Daoy (cell line): Measurements from ENCODE around the gene ARAP2. TPM values are rescaled to one million over a fixed set of nuclear protein-coding genes. Genes with fewer than 3 reads are reported as not detected.

Experiments
- DNase-seq: peaks from one replicate; pipeline ENCODE4 v3.0.0-alpha.2; 2015; ENCODE audit warnings: low read depth
- total RNA-seq: library from RNA; depleted of rRNA; stranded (reverse); fragments of >200 nt; shearing (Covaris generic); gene quantifications from 2 replicates; pipeline ENCODE4 v1.2.3, GENCODE V29; 2014

ARAP2 gene
- total RNA-seq, 1 experiment from 2014 or later: 0.97 TPM

DNA sequence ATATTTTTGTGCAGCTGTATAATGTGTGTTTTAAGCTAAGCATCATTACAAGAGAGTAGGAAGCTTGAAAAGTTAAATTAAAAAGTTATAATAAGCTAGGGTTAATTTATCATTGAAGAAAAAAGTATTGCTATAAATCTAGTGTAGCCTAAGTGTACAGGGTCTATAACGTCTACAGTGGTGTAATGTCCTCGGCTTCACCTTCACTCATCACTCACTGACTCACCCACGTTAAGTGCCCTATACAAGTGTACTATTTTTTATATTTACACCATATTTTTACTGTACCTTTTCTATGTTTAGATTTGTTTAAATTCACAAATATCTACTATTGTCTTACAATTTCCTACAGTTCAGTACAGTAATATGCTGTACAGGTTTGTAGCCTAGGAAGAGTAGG is 23.5 kb downstream of the ARAP2 start:
- DNase-seq: no peak

DNA sequence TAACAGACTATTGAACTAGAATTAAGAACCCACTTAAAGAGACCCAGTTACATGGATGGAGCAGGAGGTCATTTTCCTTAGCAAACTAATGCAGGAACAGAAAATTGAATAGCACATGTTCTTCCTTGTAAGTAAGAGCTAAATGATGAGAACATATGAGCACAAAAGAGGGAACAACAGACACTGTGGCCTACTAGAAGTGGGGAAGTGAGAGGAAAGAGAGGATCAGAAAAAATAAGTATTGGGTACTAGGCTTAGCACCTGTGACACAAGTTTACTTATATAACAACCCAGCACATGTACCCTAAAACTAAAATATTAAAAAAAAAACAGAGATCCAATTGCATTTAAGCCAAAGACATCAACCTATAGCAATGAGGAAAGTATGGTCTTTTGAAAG is 26.2 kb downstream of the ARAP2 start:
- DNase-seq: no peak

DNA sequence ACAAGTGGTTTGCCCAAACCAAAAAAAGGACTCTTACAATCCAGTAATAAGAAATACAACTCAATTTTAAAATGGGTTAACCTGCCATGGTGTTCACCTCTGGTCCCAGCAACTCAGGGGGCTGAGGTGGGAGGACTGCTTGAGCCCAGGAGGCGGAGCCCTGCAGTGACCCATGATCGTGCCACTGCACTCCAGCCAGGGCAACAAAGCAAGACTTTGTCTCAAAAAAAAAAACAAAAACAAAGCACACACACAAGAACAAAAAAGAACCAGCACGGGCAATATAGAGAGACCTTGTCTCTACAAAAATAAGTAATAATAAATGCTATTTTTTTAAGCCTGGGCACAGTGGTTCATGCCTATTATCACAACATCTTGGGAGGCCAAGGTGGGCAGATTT is 28.7 kb downstream of the ARAP2 start:
- no peak for DNase-seq

DNA sequence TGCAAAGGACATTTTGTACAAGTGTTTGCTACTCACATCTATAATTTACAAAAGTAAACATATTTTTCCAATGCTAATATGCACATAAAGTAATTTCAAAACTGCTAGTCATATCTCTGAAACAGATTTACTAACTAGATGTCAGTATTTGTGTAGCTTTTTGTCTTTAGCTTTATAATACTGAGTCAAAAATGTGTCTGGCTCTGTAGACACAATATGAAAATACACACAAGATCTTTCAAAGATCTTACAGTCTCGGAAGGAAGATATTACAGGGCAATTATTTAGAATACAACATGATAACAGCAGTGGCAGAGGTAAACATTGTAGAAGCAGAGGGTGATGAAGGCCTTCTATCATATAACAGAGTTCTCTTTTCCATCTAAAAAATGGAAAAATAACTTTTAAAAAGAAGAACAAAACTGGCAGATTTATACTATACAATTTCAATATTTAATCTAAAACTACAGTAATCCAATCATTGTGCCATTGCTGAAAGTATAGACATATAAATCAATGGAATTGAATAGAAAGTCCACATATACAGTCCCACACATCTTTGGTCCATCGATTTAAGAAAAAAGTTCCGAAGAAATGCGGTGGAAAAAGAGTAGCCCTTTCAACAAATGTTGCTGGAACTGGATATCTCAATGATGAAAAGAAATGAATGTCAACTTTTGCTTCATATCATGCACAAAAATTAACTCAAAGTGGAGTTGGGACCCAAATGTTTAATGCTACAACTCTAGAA is 29.4 kb downstream of the ARAP2 start:
- no peak for DNase-seq

DNA sequence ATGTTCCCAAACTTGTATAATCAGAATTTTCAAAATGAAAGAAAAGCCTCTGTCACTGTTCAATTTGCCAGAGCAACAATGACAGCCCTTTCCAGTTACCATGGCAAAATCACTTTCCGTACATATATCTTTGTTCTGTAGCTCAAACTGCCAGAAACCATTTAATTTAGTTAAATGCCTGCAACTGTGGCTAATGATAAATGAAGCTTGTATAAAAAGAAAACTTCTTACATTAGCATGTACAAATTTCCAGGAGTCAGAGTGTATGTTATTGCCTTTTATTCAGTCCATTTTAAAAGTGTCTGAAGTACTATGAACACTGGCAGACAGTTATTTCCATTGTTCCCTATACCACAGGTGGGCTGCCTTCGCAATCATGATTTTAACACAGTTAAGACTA is 30.3 kb downstream of the ARAP2 start:
- no peak for DNase-seq

DNA sequence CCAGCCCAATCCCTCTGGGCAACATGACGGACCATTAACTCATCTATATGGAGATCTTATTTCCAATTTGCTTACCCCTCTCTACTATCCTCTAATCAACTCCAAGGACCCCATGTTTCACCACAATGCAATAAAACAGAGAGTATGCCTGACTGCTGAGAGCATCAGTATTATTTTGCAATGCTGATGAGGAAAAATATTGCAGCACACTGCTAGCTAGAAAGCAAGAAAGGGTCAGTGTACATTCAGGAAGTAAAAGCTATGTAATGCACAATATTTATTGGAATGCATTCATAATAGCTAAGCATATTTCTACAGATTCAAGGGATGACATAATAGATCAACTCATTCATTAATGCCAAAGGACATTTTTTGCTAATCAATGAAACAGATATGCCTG is 33.2 kb downstream of the ARAP2 start:
- no peak for DNase-seq

DNA sequence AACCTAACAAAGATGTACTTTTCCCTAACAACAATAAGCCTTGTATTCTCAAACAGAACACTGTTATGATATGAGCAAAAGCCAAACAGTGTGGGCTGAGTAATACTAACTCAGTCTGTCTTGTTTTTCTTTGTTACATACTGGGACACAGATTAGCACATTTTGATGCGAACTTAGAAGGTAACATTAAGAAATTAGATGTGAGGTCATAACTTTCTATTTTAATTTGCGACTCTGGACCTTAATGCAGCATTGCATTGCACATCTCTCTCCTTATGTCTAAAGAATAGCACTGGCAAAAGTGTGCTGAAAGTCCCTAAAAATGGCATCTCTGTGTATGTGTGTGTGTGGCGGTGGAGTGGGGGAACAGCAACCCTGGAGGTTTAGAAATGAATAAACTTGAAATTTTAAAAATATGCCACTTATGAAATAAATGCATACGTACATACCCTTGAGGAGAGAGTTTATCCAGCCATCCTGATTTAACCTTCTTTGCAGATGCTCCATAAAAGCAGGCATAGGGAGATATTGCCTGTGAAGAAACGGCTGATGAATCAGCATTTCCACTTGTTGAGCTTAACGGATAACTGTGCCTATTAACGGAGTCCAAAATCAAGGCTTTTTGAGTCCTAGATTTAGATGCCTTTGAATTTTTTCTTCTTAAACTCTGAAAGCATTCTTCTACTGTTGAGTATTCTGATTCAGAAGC is 34.2 kb downstream of the ARAP2 start:
- no peak for DNase-seq

DNA sequence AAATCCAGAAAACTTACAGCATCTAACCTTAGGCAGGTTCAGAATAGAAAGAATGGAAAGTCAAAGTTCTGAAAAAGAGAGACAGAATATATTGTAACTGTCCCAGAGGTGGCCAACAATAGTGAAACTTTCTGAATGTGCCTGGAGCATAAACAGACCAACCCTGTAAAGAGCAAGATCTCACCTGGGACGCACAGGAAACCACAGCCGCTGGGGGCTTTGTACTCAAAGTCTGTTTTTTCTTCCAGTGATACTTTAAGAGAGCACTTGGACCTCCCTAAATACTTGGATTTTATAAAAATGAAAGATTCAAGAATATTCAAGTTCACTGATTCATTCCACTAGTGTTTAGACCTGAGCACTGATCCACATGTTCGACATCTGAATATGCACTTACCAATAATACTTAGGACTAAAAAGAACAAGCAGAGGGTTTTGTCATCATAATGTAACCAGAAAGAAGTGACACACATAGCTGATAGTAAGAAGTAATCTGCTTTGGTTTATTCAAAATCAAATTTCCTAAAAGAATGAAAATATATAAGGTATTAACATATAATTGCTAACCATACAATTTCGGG is 35.3 kb downstream of the ARAP2 start:
- DNase-seq: no peak

DNA sequence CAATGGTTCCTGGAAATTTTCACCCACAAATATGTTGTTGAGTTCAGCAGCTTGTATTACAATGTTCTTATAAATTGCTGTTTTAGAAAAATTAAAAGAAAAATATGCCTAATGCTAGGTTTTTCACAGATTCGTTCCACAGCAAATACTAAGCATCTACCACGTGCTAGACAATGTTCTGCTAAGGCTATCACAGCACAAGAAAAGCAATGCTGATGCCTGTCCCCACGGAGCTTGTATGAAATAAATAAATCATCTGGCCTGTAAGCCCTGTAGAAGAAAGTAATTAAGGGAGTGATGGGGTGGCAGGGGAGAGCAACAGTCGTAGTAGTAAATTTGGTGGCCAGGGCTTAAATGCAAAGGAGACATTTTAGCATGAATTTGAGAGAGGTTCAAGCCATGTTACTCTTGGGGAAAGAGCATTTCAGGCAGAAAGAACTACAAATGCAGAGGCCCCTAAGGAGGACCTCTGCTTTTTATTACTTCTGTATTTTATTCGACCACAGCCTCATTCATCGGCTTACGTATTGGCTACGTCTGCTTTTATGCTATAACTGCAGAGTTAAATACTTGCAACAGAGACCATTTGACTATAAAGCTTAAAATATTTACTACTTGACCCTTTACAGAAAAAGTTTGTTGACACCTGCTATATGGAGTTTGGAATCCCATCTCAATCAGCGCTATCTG is 36.3 kb downstream of the ARAP2 start:
- no peak for DNase-seq

DNA sequence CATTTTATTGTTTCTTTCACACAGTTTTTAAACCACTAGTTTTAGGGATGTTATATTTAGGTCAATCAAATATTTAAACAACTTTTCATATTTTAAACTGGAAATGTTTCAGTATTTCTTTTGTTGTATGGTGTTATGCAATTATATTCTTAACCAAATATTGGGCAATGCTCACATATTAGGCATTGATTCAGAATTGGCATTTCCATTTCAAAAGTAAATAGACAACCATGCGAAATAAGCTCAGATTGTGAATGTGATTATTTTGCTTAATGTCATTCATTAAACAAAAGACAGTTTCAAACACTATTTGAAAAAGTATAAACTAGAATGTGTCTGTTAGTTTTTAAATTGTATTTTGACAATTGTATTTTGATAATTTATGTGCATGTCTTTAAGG is 36.9 kb downstream of the ARAP2 start:
- no peak for DNase-seq

DNA sequence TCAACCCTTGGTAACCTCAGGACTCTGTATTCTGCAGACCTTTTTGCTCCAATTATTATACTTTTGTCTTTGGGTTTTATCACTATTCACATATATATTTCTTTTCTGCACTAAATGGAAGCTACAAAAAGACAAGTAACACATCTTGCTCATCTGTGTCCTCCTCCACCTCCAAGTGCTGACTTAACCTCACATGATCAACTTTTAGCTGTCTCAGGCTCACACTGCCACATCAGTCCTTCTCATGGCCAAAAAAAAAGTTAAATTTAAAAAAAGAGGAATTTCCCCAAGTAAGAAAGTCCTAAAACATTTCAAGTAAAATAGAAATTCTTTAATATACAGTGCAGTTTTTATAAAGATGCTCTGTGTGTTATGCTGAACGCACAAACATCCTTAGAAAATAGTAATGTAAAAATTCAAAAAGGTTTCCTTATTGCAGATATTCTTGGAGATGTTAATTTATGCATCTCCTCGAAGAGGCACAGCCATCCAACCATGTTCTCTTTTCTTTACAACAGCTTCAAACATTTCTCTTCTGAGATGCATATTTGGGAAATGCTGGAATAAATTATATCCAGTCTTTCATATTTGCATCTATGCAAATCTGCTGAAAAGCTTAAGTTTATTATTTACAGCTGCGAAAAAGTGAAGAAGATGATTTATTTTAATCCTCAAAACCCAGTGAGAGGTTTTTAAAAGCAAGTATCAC is 37.6 kb downstream of the ARAP2 start:
- DNase-seq: no peak

DNA sequence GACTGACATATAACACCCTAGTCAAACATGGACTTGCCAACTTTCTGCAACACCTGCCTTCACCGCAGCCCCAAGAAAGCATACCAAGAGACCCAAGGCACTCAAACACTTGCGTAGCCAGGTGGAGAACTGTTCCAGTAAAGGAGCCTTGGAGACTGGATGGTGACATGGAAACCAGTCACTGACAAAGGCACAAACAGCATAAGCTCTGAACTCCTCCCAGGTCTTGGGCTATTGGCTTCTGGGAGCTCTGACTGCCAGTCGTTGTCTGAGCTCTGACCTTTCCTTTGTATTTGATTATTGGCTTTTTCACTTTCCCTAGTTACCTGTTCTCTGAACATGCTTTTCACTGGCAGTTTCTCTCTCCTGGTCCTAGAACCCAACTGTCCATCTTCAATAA is 38.3 kb downstream of the ARAP2 start:
- no peak for DNase-seq

DNA sequence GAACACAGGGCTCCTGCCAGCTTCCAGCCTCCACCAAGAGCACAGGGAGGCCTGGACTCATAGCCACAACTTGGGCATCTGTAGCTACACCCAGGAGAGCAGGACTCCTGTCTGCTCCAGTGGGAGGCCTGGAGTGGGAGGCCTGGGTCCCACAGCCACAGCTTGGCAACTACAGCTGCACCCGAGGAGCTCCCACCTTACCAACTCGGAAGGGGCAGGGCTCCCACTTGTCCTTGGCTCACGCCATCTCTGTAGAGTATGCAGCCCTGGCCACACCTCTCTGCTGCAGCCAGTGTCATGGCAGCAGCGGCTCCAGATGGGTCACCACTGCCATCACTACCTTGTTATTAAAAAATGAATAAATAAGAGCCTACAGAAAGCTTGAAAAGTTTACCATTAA is 45.5 kb downstream of the ARAP2 start:
- no peak for DNase-seq

DNA sequence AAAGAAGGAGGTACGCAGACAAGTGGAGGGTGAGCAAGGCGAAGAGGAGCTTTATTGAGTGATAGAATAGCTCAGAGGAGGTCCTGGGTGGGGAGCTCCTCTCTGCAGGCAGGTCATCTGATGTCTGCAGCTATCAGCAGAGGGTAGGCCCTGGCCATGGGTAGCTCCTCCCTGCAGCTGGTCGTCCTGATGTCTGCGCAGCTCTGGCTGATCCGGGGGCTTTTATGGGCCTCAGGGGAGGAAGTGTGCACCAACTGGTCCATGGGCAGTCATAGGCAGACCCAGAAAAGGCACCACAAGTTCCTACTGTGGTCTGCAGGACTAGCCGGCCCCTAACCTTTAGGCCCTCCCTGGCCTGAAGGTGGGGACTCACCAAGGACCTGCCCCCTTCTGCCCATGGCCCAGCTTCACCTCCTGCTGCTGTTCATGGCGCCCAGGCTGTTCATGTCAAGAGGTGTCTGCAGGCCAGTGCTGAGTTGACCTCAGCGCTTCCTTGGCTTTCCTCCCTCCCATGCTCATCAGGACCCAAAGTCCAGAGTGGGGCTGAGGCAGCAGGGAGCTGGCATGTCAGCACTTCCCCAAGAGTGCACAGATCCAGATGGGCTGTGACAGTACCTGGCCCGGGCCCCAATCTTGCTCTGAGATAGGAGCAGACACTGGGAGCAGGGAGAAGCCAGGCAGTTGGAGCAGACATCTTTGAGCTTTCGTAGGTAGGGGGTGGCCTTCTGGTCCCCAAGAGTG is 46.1 kb downstream of the ARAP2 start:
- no peak for DNase-seq

DNA sequence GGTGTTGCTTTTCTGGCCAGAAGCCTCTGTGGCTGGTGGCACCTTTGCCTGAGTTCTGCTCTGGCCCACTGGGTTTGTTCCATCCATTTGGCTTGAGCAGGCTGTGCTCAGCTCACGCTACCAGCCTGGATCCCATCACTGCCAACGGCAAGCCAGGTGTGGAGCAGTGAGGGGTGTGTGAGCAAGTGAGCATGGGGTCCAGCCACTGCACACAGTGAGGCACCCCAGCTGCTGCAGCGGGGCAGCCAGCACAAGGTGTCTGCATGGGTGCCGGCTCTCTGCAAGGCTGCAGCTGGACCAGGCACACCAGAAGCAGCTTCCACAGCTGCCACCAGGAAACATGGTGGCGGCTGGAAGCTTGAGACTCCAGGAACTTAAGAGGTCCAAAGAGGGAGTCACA is 46.8 kb downstream of the ARAP2 start:
- DNase-seq: no peak

DNA sequence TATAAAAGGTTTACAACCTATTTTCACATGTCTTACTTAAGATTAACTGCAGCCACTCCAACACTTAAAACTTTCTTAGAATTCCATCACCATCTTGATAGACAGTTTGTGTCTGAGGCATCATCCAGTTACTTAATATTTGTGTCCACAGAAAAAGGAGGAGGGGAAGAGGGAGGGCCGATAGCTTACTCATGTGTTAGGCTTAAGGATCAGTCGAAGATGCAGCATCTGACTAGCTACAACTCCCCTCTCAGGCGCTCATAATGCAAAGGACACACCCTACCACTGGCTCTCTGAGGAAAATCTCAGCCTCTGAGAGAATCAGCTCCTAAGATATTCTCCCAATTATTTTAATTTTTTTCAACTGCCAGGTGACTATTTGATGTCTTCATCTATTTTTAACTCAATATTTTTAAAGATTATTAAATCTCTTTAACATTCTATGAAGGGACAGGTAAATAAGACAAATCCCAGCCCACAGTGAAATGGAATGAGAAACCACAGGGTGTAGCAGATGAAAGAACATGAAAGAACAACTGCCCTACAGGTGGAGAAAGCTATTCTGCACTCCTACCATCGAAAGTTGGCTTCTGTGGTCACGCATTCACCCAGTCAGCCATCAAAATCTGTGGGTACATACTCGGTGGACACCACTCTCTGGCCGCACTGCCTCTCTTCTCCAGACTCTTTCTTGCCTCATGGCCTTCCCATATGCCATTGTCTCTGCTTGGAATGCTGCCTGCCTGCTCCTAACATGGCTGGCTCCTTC is 48.0 kb downstream of the ARAP2 start:
- DNase-seq: no peak

DNA sequence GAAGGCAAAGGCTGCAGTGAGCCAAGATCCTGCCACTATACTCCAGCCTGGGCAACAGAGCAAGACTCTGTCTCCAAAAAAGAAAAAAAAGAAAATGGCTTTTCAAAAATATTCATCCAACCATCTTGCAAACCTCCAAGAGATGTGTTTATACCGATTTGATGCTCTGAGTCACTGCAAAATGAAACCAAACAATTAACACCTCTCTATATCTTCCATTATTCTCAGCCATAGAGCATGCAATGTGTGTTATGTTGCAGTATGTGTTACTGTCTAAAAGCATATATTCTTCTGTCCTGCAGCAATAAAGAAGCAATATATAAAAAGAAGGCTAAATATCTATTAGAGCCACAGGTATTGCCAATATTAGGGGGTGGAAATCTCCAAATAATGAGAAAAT is 51.4 kb downstream of the ARAP2 start:
- DNase-seq: no peak

DNA sequence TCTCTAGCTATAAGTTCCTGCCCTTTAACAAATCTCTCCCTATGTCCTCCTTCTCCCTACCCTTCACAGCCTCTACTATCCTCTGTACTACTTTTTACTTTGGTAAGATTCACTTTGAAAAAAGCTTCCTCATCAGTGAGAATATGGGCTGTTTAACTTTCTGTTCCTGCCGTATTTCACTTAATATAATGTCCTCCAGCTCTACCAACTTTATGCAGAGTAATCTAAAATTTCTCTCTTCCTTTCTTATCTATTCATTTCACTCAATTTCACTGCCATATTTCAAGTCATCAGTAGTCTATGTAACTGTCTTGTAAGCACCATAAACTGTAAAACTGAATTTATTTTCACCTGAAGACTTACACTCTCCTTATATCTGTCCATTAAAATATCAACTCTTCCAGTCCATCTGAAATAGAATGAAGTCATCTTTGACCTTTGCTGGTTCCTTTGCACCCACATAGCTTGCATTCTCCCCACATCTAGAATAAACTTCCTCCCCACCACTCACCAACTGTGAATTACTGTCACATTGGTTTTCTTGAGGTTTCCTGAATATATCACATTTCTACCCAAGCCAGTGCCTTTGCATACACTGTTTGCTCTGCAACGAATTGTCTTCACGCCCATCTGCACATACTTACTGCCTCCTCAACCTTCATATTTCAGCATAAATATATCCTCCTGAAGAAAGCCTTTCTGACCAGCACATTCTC is 54.6 kb downstream of the ARAP2 start:
- no peak for DNase-seq

DNA sequence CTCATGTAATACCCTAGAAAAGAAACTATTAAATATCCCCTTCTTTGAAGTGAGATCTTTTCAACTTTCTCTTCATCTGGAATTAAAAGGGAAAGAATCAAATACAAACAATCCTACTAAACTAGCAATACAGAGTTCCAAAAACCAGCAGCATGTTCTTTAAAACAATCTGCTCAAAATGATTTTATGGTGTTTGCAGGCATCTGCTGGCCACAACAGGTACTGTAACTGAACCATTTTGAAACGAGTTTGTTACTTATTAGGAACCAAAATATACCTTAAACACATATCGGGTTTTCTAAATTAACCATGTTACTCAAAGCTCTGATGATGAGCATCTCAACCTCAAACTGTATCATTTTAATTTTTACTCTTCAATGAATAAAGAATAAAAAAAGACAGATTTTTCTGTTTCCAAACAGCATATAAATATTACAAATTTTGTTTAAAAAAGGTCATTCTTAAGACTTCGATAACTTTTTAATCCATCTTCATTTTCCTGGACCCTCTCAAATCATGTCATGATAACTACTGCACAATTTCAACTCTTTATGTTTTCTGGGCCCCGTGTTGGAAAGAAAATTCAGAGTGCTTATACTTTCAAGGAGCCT is 56.5 kb downstream of the ARAP2 start:
- no peak for DNase-seq
